Measurements from ENCODE around the gene SSBP2.

Gene SSBP2

GRCh38 chr5:81545911-81546310, 205.0 kb downstream of the SSBP2 start:
- DNase-seq (ENCODE audit: low read depth), result no peak
- TF ChIP-seq, protein P1, sequence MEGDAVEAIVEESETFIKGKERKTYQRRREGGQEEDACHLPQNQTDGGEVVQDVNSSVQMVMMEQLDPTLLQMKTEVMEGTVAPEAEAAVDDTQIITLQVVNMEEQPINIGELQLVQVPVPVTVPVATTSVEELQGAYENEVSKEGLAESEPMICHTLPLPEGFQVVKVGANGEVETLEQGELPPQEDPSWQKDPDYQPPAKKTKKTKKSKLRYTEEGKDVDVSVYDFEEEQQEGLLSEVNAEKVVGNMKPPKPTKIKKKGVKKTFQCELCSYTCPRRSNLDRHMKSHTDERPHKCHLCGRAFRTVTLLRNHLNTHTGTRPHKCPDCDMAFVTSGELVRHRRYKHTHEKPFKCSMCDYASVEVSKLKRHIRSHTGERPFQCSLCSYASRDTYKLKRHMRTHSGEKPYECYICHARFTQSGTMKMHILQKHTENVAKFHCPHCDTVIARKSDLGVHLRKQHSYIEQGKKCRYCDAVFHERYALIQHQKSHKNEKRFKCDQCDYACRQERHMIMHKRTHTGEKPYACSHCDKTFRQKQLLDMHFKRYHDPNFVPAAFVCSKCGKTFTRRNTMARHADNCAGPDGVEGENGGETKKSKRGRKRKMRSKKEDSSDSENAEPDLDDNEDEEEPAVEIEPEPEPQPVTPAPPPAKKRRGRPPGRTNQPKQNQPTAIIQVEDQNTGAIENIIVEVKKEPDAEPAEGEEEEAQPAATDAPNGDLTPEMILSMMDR (IDR thresholded peaks at IDR 0.05; ENCODE audit: insufficient read depth, low read depth, low read length, missing control alignments), result no peak

GRCh38 chr5:81544351-81545018, 206.4 kb downstream of the SSBP2 start:
- peak; percentile 45 for DNase-seq (ENCODE audit: low read depth)
- no peak overlapping the region for H3K4me3 ChIP-seq (ENCODE audit: low read length)
- TF ChIP-seq, protein P1 (IDR thresholded peaks at IDR 0.05; ENCODE audit: insufficient read depth, low read depth, low read length, missing control alignments), result no peak

More at GRCh38 chr5:81545911-81546310, 205.0 kb downstream of the SSBP2 start:
- H3K4me3 ChIP-seq (ENCODE audit: low read length), result no peak overlapping the region

- no peak for DNase-seq (ENCODE audit: low read depth)
- no peak overlapping the region for H3K4me3 ChIP-seq (ENCODE audit: low read length)
- TF ChIP-seq, protein P1 (IDR thresholded peaks at IDR 0.05; ENCODE audit: insufficient read depth, low read depth, low read length, missing control alignments), result no peak
These were observed 208.7 kb downstream of the SSBP2 start for GRCh38 chr5:81542242-81542641.

GRCh38 chr5:81537905-81538547, 212.9 kb downstream of the SSBP2 start:
- TF ChIP-seq, protein P1 (IDR thresholded peaks at IDR 0.05; ENCODE audit: insufficient read depth, low read depth, low read length, missing control alignments), result no peak
- no peak for DNase-seq (ENCODE audit: low read depth)
- H3K4me3 ChIP-seq (ENCODE audit: low read length), result no peak overlapping the region

- TF ChIP-seq, protein P1 (IDR thresholded peaks at IDR 0.05; ENCODE audit: insufficient read depth, low read depth, low read length, missing control alignments), result no peak
- DNase-seq (ENCODE audit: low read depth), result peak; percentile 13
- H3K4me3 ChIP-seq (ENCODE audit: low read length), result no peak overlapping the region
These were observed 216.5 kb downstream of the SSBP2 start for GRCh38 chr5:81534441-81534840.

- H3K4me3 ChIP-seq (ENCODE audit: low read length), result no peak overlapping the region
- no peak for DNase-seq (ENCODE audit: low read depth)
- TF ChIP-seq, protein P1 (IDR thresholded peaks at IDR 0.05; ENCODE audit: insufficient read depth, low read depth, low read length, missing control alignments), result no peak
These were observed 217.1 kb downstream of the SSBP2 start for GRCh38 chr5:81533629-81534405.

Measured in epithelial cell of esophagus (primary cell).